HG03280 (cell line): ENCODE measurements around the gene FRAS1.
"Not testable (repeated sequence)": the region's sequence is repeated elsewhere in the genome, so short reads cannot be mapped to it uniquely, and the experiment has no call there.

ENCODE experiments used
- ATAC-seq: cut with Tn5 transposase; IDR thresholded peaks from one replicate; pipeline ENCODE4 v1.9.1; 2021; ENCODE audit warnings: mild to moderate bottlenecking, moderate library complexity; ENCODE audit not compliant: unreplicated experiment

FRAS1 gene

DNA sequence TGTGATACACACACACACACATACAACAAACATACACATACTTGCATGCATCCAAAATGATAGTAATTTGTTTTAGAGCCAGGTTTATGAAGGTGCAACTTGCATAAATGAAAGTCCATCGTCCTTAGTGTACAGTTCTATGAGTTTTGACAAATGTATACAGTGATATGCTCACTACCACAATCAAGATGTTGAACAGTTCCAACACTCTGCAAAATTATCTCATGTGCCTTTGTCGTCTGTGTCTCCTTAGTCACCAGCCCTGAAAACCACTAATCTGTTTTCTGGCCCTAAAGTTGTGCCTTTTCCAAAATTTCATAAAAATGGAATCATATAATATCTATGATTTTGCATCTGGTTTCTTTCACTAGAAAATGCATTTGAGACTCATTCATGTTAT is 426.7 kb downstream of the FRAS1 start:
- ATAC-seq = no peak

- no peak for ATAC-seq
Measured at GRCh38 chr4:78484574-78484973, 427.5 kb downstream of the FRAS1 start.

GRCh38 chr4:78493731-78494130 is 436.6 kb downstream of the FRAS1 start:
- no peak for ATAC-seq

- ATAC-seq = no peak
Measured at GRCh38 chr4:78496021-78496643, 439.0 kb downstream of the FRAS1 start.

DNA sequence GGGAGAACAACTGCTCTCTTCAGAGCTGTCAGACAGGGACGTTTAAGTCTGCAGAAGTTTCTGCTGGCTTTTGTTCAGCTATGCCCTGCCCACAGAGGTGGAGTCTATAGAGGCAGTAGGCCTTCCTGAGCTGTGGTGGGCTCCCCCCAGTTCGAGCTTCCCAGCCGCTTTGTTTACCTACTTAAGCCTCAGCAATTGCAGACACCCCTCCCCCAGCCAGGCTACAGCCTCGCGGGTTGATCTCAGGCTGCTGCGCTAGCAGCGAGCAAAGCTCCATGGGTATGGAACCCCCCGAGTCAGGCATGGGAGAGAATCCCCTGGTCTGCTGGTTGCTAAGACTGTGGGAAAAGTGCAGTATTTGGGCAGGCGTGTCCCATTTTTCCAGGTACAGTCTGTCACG is 449.1 kb downstream of the FRAS1 start:
- ATAC-seq = not testable (repeated sequence)

- ATAC-seq = no peak
Measured at GRCh38 chr4:78509043-78509442, 451.9 kb downstream of the FRAS1 start.

- ATAC-seq = no peak
Measured at GRCh38 chr4:78510108-78510507, 453.0 kb downstream of the FRAS1 start.

DNA sequence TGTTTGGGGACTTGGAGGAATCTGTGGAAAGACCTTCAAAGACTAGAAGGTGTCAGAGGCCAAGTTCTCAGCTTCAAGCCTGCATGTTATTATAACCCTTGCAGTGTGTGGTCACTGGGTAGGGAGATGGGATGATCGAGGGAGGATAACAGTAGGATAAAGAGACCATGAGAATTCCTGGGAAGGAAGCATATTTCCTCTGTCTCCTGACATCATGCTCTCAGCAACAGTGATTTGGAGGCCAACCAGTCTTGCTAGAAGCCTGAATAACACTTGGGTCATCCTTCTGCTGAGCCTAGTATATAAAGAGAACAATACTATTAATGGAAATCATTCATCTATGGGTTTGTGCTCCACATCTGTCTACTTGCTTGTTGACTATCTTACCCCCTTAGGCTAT is 453.6 kb downstream of the FRAS1 start:
- no peak for ATAC-seq

DNA sequence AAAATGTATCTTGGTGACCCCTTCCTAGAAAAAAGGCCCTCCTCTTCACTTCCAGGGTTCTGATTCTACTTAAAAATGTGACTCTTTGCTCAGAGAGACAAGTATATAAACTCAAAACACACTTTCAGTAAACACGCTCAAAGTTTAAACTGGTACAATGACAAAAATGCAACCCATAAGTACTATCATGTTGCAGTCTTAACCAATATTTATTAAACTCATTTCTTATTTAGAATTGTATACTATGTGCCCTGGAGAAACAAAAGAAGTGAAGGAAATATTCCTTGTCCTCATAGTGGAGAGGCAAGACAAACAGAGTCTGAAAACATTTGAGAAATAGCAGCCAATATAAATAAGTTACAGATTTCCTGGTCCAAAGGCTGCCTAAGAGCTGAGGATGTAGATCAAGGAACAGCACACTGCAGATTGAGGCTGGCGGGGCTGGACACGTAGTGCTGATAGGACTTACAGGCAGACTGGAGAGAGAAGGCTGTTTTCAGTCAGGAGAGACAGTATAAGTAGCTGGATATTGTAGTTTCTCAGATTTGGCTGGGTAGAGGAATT is 455.3 kb downstream of the FRAS1 start:
- ATAC-seq = no peak

DNA sequence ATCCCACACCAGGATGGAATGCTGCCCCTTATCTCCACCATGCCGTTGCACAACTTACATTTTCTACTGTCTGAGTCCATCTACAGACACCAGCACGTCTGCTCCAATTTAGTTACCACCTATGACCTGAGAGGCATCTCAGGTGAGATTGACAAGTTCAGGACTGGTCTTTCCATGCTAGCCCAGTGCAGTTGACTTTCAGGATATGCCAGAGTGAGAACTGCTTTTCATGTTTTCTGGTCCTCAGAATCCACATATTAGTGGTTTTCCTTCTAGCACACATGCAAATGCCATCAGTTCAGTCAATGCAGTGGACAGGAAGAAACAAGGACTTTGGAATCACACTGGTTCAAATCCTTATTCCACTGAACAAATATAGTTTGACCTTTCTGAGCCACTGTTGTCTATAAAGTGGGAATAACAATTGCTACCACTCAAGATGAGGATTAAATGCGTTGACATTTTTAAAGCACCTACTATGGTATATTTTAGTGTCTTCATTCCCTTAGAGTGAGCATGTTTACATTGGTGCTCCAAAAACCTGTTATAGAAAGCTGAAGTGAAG is 456.4 kb downstream of the FRAS1 start:
- no peak for ATAC-seq

- ATAC-seq = no peak
Measured at GRCh38 chr4:78517050-78517652, 460.0 kb downstream of the FRAS1 start.

DNA sequence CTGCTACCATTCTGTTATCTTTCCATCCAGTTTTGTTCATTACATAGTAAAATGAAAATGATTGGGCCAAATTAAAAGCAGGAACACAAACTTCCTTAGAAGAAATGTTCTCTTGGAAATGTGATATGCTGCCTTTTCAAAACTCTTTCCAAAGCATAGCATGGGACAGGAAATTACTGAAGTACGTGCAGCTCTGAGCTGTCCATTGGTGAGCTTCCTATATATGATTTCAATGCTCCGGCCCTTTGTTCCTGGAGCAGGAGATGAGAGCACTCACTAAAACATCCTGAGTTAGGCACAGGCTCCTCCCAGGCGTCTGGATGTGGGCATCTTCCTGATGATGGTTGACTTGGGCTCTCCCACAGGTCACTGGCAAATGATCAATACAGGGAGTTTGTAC is 461.4 kb downstream of the FRAS1 start:
- no peak for ATAC-seq

- ATAC-seq = no peak
Measured at GRCh38 chr4:78519962-78520361, 462.8 kb downstream of the FRAS1 start.

- ATAC-seq = no peak
Measured at GRCh38 chr4:78520808-78521226, 463.7 kb downstream of the FRAS1 start.

GRCh38 chr4:78524009-78524408 is 466.9 kb downstream of the FRAS1 start:
- no peak for ATAC-seq

GRCh38 chr4:78525559-78525958 is 468.4 kb downstream of the FRAS1 start:
- ATAC-seq = no peak

GRCh38 chr4:78527103-78527502 is 470.0 kb downstream of the FRAS1 start:
- no peak for ATAC-seq

DNA sequence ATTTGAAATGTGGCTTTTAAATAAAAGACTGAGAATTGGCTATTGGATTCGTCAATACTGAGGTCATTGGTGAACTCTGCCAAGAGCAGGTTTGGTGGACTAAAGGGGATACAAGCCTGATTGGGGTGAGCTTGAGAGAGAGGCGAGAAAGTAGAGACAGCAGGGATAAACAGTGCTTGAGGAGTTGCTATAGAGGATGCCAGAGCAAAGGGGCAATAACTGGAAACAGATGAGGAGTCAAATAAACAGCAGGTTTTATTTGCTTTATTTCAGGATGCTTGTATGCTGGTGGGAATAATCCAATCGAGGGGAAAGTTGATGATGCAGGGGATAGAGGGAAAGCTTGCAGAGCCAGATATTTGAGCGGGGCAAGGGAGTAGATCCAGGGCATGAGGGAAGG is 470.4 kb downstream of the FRAS1 start:
- ATAC-seq = no peak

GRCh38 chr4:78528327-78528726 is 471.2 kb downstream of the FRAS1 start:
- ATAC-seq = no peak

GRCh38 chr4:78529569-78530209 is 472.6 kb downstream of the FRAS1 start:
- ATAC-seq = no peak

GRCh38 chr4:78532046-78532445 is 474.9 kb downstream of the FRAS1 start:
- no peak for ATAC-seq

DNA sequence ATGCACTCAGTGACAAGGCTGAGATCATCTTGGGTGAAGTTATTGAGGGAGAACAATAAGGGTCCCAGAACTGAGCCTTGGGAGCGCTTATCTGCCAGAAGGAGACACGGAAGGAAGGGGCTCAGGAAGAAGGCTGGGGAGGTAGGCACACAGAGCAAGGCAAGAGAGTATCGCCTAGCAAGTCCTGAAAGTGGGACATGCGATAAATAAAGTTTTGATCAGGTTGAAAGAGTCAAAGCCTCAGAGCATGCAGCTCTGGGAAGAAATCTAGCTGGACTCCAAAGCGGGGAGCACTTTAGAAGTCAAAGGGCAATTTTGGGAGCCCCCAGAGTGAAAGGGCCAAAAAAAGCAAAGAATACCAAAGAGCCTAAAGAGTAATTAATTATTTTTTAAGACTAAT is 476.7 kb downstream of the FRAS1 start:
- ATAC-seq = no peak
